GM10266 (cell line): ENCODE measurements around the gene EPAS1.

Experiments used
- DNase-seq: peaks from one replicate; pipeline ENCODE4 v3.0.0; 2012; ENCODE audit errors: extremely low spot score
- TF ChIP-seq, protein P1 (sequence below): IDR thresholded peaks from 2 replicates; pipeline ENCODE4 v1.5.1; 2012; ENCODE audit warnings: mild to moderate bottlenecking, low read depth; ENCODE audit not compliant: control insufficient read depth, insufficient read depth; ENCODE audit errors: missing control alignments

Gene EPAS1

DNA sequence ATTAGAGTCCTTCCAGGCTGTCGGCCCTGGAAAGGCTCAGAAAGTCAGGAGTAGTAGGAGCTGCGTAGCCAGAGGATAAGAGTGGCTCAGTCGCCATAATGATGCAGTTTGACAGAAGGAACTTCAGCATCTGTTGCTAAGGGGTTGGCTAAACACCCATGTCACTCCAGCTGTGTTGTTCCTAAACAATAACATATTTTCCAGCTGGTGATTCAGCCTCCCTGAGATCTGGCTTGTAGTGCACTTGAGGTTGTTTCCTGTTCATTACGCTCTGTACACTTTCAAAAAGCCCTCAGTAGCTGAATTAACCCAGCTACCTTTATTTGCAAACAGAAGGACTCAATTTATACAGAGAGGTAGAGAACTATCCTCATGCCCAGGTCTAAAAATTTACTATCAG, 39.7 kb upstream of the EPAS1 start:
- no peak for DNase-seq
- TF ChIP-seq, protein P1, sequence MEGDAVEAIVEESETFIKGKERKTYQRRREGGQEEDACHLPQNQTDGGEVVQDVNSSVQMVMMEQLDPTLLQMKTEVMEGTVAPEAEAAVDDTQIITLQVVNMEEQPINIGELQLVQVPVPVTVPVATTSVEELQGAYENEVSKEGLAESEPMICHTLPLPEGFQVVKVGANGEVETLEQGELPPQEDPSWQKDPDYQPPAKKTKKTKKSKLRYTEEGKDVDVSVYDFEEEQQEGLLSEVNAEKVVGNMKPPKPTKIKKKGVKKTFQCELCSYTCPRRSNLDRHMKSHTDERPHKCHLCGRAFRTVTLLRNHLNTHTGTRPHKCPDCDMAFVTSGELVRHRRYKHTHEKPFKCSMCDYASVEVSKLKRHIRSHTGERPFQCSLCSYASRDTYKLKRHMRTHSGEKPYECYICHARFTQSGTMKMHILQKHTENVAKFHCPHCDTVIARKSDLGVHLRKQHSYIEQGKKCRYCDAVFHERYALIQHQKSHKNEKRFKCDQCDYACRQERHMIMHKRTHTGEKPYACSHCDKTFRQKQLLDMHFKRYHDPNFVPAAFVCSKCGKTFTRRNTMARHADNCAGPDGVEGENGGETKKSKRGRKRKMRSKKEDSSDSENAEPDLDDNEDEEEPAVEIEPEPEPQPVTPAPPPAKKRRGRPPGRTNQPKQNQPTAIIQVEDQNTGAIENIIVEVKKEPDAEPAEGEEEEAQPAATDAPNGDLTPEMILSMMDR: no peak

DNA sequence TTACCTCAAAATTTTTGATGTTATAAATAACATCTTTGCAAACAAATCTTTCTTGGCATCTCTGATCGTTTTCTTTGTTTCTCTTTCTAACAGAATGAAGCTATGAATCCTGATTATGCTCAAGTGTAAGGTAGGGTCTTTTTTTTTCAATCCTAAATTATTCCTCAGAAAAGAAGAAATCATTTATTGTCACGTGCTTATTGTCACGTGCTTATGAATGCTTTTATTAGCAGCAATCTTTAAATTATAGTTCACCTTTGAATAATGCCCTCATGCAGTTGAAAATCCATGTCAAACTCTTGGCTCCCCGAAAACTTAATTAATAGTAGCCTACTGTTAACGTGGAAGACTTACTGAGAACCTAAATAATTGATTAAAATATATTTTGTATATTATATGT, 39.2 kb upstream of the EPAS1 start:
- no peak for DNase-seq
- TF ChIP-seq, protein P1: no peak

DNA sequence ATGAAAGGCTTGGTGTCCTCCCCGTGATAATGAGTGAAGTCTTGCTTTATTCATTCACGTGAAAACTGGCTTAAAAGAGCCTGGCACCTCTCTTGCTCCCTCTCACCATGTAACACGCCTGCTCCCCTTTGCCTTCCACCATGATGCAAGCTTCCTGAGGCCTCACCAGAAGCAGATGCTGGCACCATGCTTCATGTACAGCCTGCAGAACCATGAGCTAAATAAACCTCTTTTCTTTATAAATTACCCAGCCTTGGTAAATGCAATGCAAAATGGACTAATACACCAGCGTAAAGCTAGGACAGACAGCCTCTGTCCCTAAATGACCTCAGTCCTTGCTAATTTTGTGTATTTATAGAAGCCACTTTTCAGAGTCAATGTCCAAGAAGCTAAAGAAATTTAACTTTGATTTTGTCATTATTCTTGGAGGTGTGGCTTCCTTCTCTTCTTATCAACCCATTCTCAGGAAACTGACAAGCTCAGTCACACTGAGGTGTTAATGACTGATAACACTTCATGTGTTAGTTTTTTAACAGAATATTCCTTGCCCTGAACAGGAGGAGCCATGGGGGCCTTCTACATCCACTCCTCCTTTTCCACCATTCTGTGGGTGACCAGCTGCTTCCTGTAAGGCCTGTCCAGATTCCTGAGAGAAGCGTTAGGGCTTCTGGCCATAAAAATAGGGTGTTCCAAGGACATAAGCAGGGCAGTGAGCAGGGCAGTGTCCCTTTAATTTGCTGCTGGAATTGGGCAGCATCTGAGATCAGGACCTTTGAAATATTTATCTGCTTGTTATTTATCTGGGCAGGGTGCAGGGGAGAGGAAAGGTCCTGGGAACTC, 38.0 kb upstream of the EPAS1 start:
- no peak for DNase-seq
- TF ChIP-seq, protein P1: no peak

DNA sequence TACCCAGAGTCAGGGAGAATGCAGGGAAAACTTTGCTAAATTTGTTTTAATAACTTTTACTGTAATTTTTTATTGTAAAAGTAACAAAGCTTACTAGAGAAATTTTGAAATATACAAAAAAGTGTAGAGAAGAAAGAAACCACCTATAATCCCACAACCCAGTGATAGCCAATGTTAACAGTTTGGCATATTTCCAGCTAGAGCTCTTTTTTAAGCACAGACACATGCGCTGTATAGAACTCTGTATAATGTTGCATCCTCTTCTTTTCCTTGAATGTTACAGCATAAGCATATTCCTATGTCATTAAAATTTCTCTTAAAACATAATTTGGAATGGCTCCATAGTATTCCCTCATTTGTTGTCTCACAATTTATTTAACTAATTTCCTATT, 37.4 kb upstream of the EPAS1 start:
- no peak for DNase-seq

DNA sequence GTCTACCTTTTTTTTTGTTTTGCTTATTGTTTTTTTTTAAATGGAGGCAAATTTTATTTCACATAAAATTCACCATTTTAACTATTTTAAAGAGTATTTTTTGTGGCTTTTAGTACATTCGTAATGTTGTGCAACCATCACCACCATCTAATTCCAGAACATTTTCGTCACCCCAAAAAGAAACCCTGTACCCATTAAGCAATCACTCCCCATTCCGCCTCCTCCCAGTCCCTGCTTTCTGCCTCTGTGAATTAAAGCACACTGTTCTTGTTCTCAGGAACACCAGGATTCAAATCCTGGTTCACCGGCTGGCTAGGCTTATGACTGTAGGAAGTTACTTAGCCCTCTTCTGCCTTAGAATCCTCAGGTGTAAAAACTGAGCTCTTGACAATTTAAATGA, 36.9 kb upstream of the EPAS1 start:
- DNase-seq: no peak

More for the DNA sequence above, 37.4 kb upstream of the EPAS1 start:
- TF ChIP-seq, protein P1: no peak

DNA sequence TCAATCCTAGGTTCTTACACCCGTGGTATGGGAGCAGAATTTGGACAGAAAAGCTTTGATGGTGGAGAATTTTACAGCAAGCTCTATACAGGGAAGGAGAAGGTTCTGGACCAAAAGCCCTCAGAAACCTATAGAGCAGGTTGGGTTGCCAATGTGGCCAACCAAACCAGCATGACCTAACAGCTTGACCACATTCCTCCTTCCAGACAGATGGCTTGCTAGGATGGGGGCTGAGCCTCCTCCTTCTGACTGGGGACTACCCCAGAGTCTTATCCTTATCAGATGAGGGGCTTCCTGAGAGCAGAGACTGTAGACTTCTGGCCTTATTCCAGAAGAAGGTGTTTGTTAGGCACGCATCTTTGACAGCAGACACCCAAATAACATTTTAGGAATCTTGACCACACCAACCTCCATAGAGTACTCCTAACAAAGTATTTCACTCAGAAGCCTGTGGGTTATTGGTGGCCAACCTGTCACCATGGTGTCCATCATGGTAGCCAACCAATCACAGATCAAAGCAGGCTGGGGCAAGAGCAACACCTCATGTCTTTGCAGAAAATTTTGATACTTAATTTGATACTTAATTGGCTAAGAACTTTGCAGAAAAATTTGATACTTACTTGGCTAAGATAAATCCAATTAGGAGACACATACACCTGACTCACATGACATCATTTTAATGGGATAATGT, 34.8 kb upstream of the EPAS1 start:
- TF ChIP-seq, protein P1: no peak
- no peak for DNase-seq

More for the DNA sequence above, 36.9 kb upstream of the EPAS1 start:
- TF ChIP-seq, protein P1: no peak

DNA sequence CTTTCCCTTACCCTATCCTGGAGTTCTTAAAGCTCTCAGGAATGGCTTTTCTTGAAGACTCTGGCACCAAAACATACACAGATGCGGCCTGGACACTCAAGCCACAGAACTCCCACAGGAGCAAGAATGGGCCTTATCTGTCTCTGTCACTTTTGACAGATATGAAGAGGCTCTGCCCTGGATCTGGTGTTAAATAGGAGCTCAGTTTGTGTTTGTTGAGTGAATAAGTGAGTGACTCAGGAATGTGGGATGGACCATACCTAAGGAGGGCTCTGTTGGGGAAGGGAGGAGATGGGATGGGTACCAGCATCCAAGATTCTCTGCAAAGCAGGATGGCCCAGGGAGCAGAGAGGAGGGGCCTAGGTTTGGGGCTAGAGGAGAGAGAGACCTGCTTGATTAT, 33.9 kb upstream of the EPAS1 start:
- DNase-seq: no peak
- TF ChIP-seq, protein P1: no peak
